Left kidney (tissue), 2 donors: ENCODE data around the gene ISG15. TPM values are rescaled to one million over a fixed set of nuclear protein-coding genes. Genes with fewer than 3 reads are reported as not detected.
"Not testable (repeated sequence)": the region's sequence is repeated elsewhere in the genome, so short reads cannot be mapped to it uniquely, and the experiment has no call there.

Source experiments
- DNase-seq: peaks from one replicate; pipeline ENCODE4 v3.0.0-alpha.2; 2013
- polyA plus RNA-seq: library from polyadenylated mRNA; unstranded; fragments of 120-200 nt; gene quantifications from one replicate; pipeline ENCODE4 v1.2.1, GENCODE V29; 2013; ENCODE audit not compliant: insufficient read length

Gene ISG15
- polyA plus RNA-seq, 1 donor: 9.4 TPM

DNA sequence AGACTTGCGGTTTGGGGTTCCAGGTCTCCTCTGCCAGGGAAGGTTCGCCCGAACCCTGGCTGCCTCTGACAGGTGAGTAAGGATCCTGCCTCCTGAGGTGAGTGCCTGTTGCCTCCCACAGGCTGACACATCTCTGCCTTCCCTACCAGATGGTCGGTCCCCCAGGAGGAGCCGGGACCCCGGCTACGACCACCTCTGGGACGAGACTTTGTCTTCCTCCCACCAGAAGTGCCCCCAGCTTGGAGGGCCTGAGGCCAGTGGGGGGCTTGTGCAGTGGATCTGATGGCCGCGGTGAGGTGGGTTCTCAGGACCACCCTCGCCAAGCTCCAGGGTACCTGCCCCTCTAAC, 39.0 kb upstream of the ISG15 start:
- DNase-seq: no peak

GRCh38 chr1:974687-975328, 38.5 kb upstream of the ISG15 start:
- DNase-seq: no peak

- DNase-seq: no peak
These were observed 37.9 kb upstream of the ISG15 start for GRCh38 chr1:975365-975764.

DNA sequence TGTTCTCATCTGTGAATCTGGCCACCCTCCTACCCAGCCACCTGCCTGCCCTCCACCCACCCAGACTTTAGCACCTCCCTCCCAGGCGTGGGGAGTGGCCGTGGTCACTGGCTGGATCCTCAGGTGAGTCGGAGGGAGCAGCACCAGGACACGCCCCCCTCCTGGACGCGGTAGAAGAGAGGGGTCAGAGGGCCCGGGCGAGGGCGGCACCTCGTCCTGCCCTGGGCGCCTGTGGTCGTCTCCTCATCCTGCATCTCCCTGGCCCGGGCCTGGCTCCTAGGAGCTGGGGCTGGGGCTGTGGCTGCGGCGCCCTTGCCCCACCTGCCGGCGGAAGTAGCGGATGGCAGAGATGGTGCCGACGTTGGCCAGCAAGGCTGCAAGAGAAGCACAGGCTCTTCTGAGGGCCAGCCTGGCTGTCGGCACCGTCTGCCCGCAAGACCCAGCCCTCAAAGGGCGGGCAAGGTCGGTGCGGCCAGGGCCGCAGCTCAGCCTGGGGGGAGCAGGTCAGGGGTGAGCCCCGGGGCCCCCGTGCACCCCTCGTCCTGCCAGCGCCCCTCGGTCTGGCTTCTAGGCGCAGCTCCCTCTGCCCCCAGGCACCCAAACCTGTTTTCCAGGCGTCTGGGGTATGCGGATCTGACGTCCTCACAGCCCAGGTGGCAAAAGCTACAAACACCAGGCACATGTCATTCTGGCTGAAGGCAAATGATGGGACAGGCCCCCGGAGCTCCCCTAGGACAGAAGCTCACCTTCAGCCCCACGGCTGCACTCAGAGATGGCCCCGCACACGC, 37.2 kb upstream of the ISG15 start:
- DNase-seq: peak; percentile 59

GRCh38 chr1:976791-977190, 36.5 kb upstream of the ISG15 start:
- DNase-seq: not testable (repeated sequence)

DNA sequence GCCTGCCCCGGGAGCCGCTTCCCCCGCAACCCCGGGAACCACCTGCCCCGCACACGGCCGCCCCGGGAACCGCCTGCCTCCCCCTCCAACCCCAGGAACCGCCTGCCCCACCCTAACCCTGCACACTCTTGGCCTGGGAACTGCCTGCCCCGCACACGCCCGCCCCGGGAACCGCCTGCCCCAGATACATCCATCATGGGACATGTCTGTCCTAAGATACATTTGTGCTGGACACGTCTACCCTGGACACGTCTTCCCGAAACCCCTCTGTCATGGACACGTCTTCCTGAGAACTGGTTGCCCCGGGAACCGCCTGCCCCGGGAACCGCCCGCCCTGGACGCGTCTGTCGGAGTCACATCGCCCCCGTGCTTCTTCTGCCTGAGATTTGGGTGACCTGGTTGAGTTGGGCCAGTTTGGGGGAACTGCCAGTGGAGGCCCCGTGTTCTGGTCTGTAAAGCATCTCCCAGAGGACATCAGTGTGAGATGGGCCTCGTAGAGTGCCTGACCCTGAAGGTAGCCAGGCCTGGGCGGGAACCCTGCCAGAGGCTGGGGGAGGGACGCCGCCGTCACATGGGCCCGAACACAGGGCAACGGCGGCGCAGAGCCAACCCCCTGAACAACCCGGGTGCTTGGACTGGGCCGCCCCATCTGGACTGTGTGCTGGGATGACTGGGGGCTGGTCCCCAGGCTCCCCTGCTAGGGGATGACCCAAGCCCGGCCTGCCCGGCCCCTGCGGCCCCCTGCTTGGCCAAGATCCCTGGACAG, 35.0 kb upstream of the ISG15 start:
- DNase-seq: no peak

DNA sequence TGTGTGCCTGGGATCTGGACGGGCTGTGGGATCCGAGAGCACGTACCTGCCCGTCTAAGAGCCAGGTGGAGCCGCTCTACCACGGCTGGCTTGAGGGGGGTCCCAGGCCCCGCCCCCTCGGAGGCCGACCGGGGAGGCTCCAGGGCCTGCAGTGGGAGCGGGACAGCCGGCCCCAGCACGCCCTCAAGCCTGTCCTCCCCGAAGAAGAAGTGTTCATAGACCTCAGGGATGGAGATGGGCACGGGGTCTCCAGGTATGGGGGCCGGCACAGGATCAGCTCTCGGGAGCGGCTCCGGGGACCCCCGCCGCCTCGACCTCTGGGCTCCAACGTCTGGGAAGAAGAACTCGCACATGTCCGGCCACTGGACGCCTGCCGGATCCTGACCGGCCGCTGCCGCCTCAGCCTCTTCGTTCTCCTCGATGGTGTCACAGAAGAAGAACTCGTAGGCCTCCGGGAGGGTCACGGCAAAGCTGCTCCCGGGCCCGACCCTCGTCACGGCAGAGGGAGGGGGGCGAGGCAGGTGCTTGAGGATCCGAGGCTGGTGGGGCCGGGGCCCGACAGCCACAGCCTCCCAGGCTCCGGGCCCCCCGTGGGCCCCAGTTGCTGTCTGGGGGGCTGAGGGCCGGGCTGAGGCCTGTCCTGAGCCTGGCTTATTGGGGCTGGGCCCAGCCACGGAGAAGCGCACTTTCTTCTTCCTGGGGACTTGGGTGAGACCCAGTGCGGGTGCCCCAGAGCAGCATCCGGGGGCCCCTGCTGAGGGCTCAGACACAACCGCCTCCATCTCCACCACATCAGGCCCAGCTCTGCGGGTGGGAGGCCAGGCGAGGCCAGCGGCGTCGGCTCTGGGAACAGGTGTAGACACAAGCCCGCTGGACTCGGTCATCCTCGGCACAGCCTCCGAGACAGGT, 34.2 kb upstream of the ISG15 start:
- DNase-seq: no peak

DNA sequence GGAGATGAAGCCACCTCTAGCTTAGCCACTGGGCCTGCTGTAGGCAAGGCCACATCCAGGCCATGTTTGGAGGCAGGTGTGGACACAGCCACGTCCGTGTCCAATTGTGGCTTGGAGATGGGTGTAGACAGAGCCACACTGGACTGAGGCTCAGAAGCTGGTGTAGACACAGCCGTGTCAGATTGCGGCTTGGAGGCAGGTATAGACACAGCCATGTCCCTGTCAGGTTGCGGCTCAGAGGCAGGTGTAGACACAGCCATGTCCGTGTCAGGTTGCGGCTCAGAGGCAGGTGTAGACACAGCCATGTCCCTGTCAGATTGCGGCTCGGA, 33.6 kb upstream of the ISG15 start:
- DNase-seq: no peak

DNA sequence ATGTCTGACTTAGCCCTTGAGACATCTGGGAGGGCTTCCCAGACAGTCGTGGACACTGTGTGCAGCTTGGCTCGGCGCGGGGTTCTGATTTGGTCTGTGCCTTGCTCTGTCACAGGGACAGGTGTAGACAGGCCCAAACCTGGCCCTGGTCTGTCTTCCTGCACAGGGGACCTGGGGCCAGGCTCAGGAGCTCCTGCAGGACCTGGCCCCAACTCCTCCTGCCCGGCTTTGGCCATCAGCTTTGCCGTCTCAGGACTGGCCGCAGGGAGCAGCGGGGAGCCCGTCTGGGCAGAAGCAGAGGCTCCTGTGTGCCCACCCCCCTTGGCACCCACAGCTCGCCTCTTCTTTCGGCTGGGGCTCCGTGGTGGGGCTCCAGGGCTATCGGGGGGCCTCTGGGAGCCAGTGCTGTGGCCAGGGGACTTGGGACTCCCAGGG, 33.1 kb upstream of the ISG15 start:
- DNase-seq: no peak

DNA sequence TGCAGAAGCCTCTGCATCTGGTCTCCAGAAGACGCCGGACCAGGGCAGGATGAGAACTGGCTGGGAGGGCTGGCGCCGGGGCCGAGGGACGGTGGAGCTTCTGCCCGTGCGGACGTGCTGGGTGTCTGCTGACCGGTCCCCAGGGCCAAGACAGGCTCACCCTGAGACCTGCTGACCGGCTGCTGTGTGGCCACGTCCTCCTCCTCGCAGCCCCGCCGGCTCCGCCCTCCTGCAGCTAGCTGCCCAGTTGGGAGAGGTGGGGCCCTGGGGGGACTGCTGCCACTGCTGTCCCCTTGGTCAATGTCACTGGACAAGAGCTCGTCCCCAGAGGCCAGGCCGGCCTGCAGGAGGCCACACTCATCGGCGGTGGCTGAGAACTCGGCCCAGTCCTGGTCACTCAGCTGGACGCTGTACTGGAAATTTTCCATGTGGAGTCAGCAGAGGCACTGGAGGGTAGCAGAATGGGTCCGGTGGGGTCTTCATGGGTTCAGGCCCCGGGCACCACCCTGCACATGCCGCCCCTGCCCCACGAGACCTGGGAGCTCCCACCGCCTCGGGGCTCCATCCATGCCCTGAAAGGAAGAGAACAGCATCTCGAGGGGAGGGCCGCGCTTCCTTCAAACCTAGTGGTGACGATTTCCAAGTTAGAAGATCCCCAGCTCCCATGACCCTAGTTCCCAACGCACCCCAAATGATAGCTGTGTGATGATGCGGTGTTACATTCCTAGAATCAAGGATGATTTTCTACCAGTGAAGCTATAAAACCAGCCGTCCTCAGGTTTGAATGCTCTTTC, 32.5 kb upstream of the ISG15 start:
- DNase-seq: no peak

GRCh38 chr1:981491-981954, 31.8 kb upstream of the ISG15 start:
- DNase-seq: no peak

GRCh38 chr1:981955-982558, 31.2 kb upstream of the ISG15 start, which contains the start of gene PERM1:
Gene PERM1, minus strand, starts transcription at chr1:982093. Its CDS starts 1,064 bp downstream, at chr1:981029.
- no peak for DNase-seq

GRCh38 chr1:982765-983436, 30.4 kb upstream of the ISG15 start:
- no peak for DNase-seq

GRCh38 chr1:983798-984475, 29.4 kb upstream of the ISG15 start:
- no peak for DNase-seq

GRCh38 chr1:984476-984814, 28.9 kb upstream of the ISG15 start:
- no peak for DNase-seq

- DNase-seq: no peak
These were observed 28.2 kb upstream of the ISG15 start for GRCh38 chr1:985126-985525.

- not testable (repeated sequence) for DNase-seq
These were observed 25.2 kb upstream of the ISG15 start for GRCh38 chr1:988061-988460.

GRCh38 chr1:991275-991674, 22.0 kb upstream of the ISG15 start:
- not testable (repeated sequence) for DNase-seq

- no peak for DNase-seq
These were observed 21.4 kb upstream of the ISG15 start for GRCh38 chr1:991895-992294.

DNA sequence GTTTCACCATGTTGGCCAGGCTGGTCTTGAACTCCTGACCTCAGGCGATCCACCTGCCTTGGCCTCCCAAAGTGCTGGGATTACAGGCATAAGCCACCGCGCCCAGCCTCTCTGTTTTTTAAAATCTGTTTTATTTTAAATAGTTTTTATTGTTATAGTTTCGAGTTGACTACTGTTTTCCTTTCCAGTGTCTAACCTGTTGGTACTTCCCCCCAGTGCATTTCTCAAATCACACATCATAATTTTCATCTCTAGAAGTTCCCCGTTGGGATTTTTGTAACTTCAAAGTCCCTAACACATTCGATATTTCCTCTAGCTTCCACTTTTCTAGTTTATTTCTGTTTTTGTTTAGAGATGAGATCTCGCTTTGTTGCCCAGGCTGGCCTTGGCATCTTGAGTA, 20.9 kb upstream of the ISG15 start:
- DNase-seq: no peak
